B cell (primary cell): Measurements from ENCODE around the gene N4BP3.

Source experiments
- CTCF ChIP-seq: fragments of 200-600 bp; IDR thresholded peaks from one replicate; pipeline ENCODE4 v1.8.0; 2022; ENCODE audit warnings: antibody characterized with exemption, mild to moderate bottlenecking
- EZH2 ChIP-seq: IDR thresholded peaks from 2 replicates; pipeline ENCODE4 v1.6.1; 2012; ENCODE audit warnings: borderline replicate concordance, low read depth, mild to moderate bottlenecking, moderate library complexity, low read length; ENCODE audit not compliant: insufficient read depth, poor library complexity, severe bottlenecking

- TF ChIP-seq EZH2 = no peak
- TF ChIP-seq CTCF = peak; percentile 94
Observed at GRCh38 chr5:178163772-178164735, 50.7 kb downstream of the N4BP3 start.
